Trophoblast cell (in vitro differentiated cells and primary cell): Measurements from ENCODE around the gene DCAF15.

Experiments
- DNase-seq, 2 donors: peaks; one replicate each; pipeline ENCODE4 v3.0.0-alpha.2; 2016
- H2AFZ ChIP-seq: 2 replicates; pipeline ENCODE4 v1.6.1; 2013; ENCODE audit warnings: low read length, moderate library complexity, mild to moderate bottlenecking; ENCODE audit not compliant: insufficient read depth, poor library complexity
- H2AK5ac ChIP-seq: 2 replicates; pipeline ENCODE4 v1.6.1; 2013; ENCODE audit warnings: mild to moderate bottlenecking, low read length
- H2BK120ac ChIP-seq: 2 replicates; pipeline ENCODE4 v1.6.1; 2013; ENCODE audit warnings: low read length, mild to moderate bottlenecking, moderate library complexity; ENCODE audit not compliant: insufficient read depth, poor library complexity
- H2BK12ac ChIP-seq: 2 replicates; pipeline ENCODE4 v1.6.1; 2013; ENCODE audit warnings: mild to moderate bottlenecking, low read length, moderate library complexity
- H2BK5ac ChIP-seq: 2 replicates; pipeline ENCODE4 v1.6.1; 2013; ENCODE audit warnings: low read length, low read depth, moderate library complexity, mild to moderate bottlenecking; ENCODE audit not compliant: poor library complexity
- H3K14ac ChIP-seq: 2 replicates; pipeline ENCODE4 v1.6.1; 2013; ENCODE audit warnings: mild to moderate bottlenecking, low read length
- H3K18ac ChIP-seq: 2 replicates; pipeline ENCODE4 v1.6.1; 2013; ENCODE audit warnings: mild to moderate bottlenecking, low read length
- H3K23ac ChIP-seq: 2 replicates; pipeline ENCODE4 v1.6.1; 2013; ENCODE audit warnings: low read length
- H3K27ac ChIP-seq: 2 replicates; pipeline ENCODE4 v1.5.1; 2013; ENCODE audit warnings: low read depth, mild to moderate bottlenecking, inconsistent platforms, low read length, moderate library complexity
- H3K27me3 ChIP-seq: 2 replicates; pipeline ENCODE4 v1.6.1; 2013; ENCODE audit warnings: inconsistent platforms, mild to moderate bottlenecking, low read length, moderate library complexity; ENCODE audit not compliant: insufficient read depth
- H3K36me3 ChIP-seq, 2 experiments: 1 replicate in 1 of 2; 2 replicates in 1 of 2; pipeline ENCODE4 v1.6.1; 2013; ENCODE audit warnings: low read length in 2 of 2, mild to moderate bottlenecking in 2 of 2, moderate library complexity in 1 of 2; ENCODE audit not compliant: insufficient read depth in 2 of 2, control insufficient read depth in 1 of 2
- H3K4ac ChIP-seq: 2 replicates; pipeline ENCODE4 v1.6.1; 2013; ENCODE audit warnings: low read depth, mild to moderate bottlenecking, low read length, moderate library complexity
- H3K4me1 ChIP-seq, 2 experiments: 1 replicate in 1 of 2; 2 replicates in 1 of 2; pipeline ENCODE4 v1.6.1; 2013; ENCODE audit warnings: low read length in 2 of 2, mild to moderate bottlenecking in 2 of 2, moderate library complexity in 1 of 2; ENCODE audit not compliant: insufficient read depth in 2 of 2, control insufficient read depth in 1 of 2
- H3K4me2 ChIP-seq: 2 replicates; pipeline ENCODE4 v1.6.1; 2013; ENCODE audit warnings: inconsistent platforms, mild to moderate bottlenecking, low read length, moderate library complexity
- H3K4me3 ChIP-seq: 2 replicates; pipeline ENCODE4 v1.5.1; 2013; ENCODE audit warnings: mild to moderate bottlenecking, low read depth, low read length, inconsistent platforms
- H3K79me1 ChIP-seq: one replicate; pipeline ENCODE4 v1.6.1; 2013; ENCODE audit warnings: low read length
- H3K79me2 ChIP-seq: 2 replicates; pipeline ENCODE4 v1.6.1; 2013; ENCODE audit warnings: low read length, mild to moderate bottlenecking; ENCODE audit not compliant: control insufficient read depth, insufficient read depth, poor library complexity
- H3K9ac ChIP-seq: 2 replicates; pipeline ENCODE4 v1.6.1; 2013; ENCODE audit warnings: mild to moderate bottlenecking, low read length
- H3K9me3 ChIP-seq: 2 replicates; pipeline ENCODE4 v1.6.1; 2013; ENCODE audit warnings: low read depth, mild to moderate bottlenecking, control low read depth, inconsistent platforms, low read length; ENCODE audit not compliant: insufficient read depth
- H4K12ac ChIP-seq: 2 replicates; pipeline ENCODE4 v1.6.1; 2013; ENCODE audit warnings: low read depth, mild to moderate bottlenecking, low read length, moderate library complexity
- H4K8ac ChIP-seq: 2 replicates; pipeline ENCODE4 v1.6.1; 2013; ENCODE audit warnings: low read depth, mild to moderate bottlenecking, low read length, moderate library complexity
- H4K91ac ChIP-seq: one replicate; pipeline ENCODE4 v1.6.1; 2013; ENCODE audit warnings: low read depth, mild to moderate bottlenecking, low read length, moderate library complexity
- WGBS: extraction: QIAGEN DNeasy Blood & Tissue Kit; methylation state at CpG from one replicate; pipeline ENCODE4 v1.1.7; 2013; ENCODE audit warnings: missing lambda C conversion rate; ENCODE audit not compliant: insufficient read length, insufficient coverage; ENCODE audit errors: extremely low coverage; 5-methylcytosine and 5-hydroxymethylcytosine counted together

The DCAF15 gene

GRCh38 chr19:13978351-13979243, 26.3 kb downstream of the DCAF15 start:
- peaks cover 13 to 27% of the 10 kb centered on the region in 2 experiments for H3K4me1 ChIP-seq
- peak overlapping the region; percentile 65 for H3K4me3 ChIP-seq
- peak overlapping the region; percentile 15 for H2BK5ac ChIP-seq
- H4K12ac ChIP-seq, result peak overlapping the region; percentile 64
- peak overlapping the region; percentile 79 for H4K8ac ChIP-seq
- peaks cover 4% of the 10 kb centered on the region for H3K79me1 ChIP-seq
- H3K23ac ChIP-seq, result no peak overlapping the region
- no CpG with 5 or more reads among the region's 74 CpGs for WGBS
- H2AK5ac ChIP-seq, result peak overlapping the region; percentile 93
- peaks cover 2% of the 10 kb centered on the region for H3K79me2 ChIP-seq
- peak overlapping the region; percentile 59 for H3K14ac ChIP-seq
- H2BK120ac ChIP-seq, result peak overlapping the region; percentile 64
- H3K36me3 ChIP-seq, result peaks cover 25 to 28% of the 10 kb centered on the region in 2 experiments
- peak overlapping the region; percentile 59 for H2AFZ ChIP-seq
- H3K9ac ChIP-seq, result no peak overlapping the region
- H3K18ac ChIP-seq, result peak overlapping the region; percentile 76
- H3K9me3 ChIP-seq, result peaks cover 2% of the 10 kb centered on the region
- peak overlapping the region; percentile 81 for H3K4me2 ChIP-seq
- H3K27ac ChIP-seq, result peak overlapping the region; percentile 32
- peak overlapping the region; percentile 48 for H2BK12ac ChIP-seq
- H3K27me3 ChIP-seq, result no peaks in the 10 kb centered on the region
- peak overlapping the region; percentile 75 for H4K91ac ChIP-seq
- H3K4ac ChIP-seq, result peak overlapping the region; percentile 48
- DNase-seq, result no peak

- Histone ChIP-seq H3K4me1 (peaks cover 13 to 27% of the 10 kb centered on the region in 2 experiments), H3K36me3 (peaks cover 25 to 28% of the 10 kb centered on the region in 2 experiments), H2AK5ac (no peak overlapping the region), H2BK5ac (peak overlapping the region; percentile 15), H3K9me3 (peaks cover 2% of the 10 kb centered on the region), H4K8ac (peak overlapping the region; percentile 65), H3K4ac (no peak overlapping the region), H4K12ac (peak overlapping the region; percentile 64), H4K91ac (peak overlapping the region; percentile 75), H3K27me3 (no peaks in the 10 kb centered on the region), H3K4me3 (no peak overlapping the region), H3K79me1 (peaks cover 4% of the 10 kb centered on the region), H3K4me2 (peak overlapping the region; percentile 81), H3K79me2 (peaks cover 2% of the 10 kb centered on the region), H3K18ac (peak overlapping the region; percentile 76), H3K14ac (peak overlapping the region; percentile 59), H2AFZ (peak overlapping the region; percentile 50), H3K9ac (no peak overlapping the region), H2BK12ac (no peak overlapping the region), H3K23ac (no peak overlapping the region), H2BK120ac (no peak overlapping the region), H3K27ac (peak overlapping the region; percentile 32)
- DNase-seq, result no peak
- no CpG with 5 or more reads among the region's 12 CpGs for WGBS
Measured at GRCh38 chr19:13979244-13979615, 26.9 kb downstream of the DCAF15 start.

- no peak overlapping the region for H2BK5ac ChIP-seq
- peaks cover 2% of the 10 kb centered on the region for H3K9me3 ChIP-seq
- H3K36me3 ChIP-seq, result peaks cover 25 to 28% of the 10 kb centered on the region in 2 experiments
- no peak overlapping the region for H3K4me3 ChIP-seq
- H2AFZ ChIP-seq, result no peak overlapping the region
- H3K4ac ChIP-seq, result no peak overlapping the region
- no peak for DNase-seq
- peaks cover 13 to 25% of the 10 kb centered on the region in 2 experiments for H3K4me1 ChIP-seq
- no peak overlapping the region for H4K8ac ChIP-seq
- no CpG with 5 or more reads among the region's 12 CpGs for WGBS
- no peak overlapping the region for H3K14ac ChIP-seq
- H3K27me3 ChIP-seq, result no peaks in the 10 kb centered on the region
- H2BK120ac ChIP-seq, result no peak overlapping the region
- H3K18ac ChIP-seq, result no peak overlapping the region
- no peak overlapping the region for H2BK12ac ChIP-seq
- H4K12ac ChIP-seq, result no peak overlapping the region
- peak overlapping the region; percentile 81 for H3K4me2 ChIP-seq
- H2AK5ac ChIP-seq, result no peak overlapping the region
- H3K9ac ChIP-seq, result no peak overlapping the region
- H3K79me2 ChIP-seq, result peaks cover 2% of the 10 kb centered on the region
- H3K27ac ChIP-seq, result no peak overlapping the region
- peak overlapping the region; percentile 21 for H4K91ac ChIP-seq
- no peak overlapping the region for H3K23ac ChIP-seq
- H3K79me1 ChIP-seq, result peaks cover 4% of the 10 kb centered on the region
Measured at GRCh38 chr19:13979686-13980085, 27.4 kb downstream of the DCAF15 start.

- Histone ChIP-seq H2AFZ (no peak overlapping the region), H3K36me3 (peaks cover 24 to 27% of the 10 kb centered on the region in 2 experiments), H3K79me1 (peaks cover 4% of the 10 kb centered on the region), H3K23ac (no peak overlapping the region), H2BK120ac (no peak overlapping the region), H4K91ac (no peak overlapping the region), H3K27me3 (no peaks in the 10 kb centered on the region), H4K8ac (no peak overlapping the region), H3K18ac (no peak overlapping the region), H3K4me1 (peaks cover 13 to 25% of the 10 kb centered on the region in 2 experiments), H3K4me3 (no peak overlapping the region), H3K14ac (no peak overlapping the region), H3K9ac (no peak overlapping the region), H2BK12ac (no peak overlapping the region), H4K12ac (no peak overlapping the region), H3K9me3 (peaks cover 2% of the 10 kb centered on the region), H3K4ac (no peak overlapping the region), H2AK5ac (no peak overlapping the region), H3K79me2 (peaks cover 2% of the 10 kb centered on the region), H3K27ac (no peak overlapping the region), H3K4me2 (no peak overlapping the region), H2BK5ac (no peak overlapping the region)
- DNase-seq, result no peak
- no CpG with 5 or more reads among the region's 15 CpGs for WGBS
Measured at GRCh38 chr19:13980340-13980739, 28.0 kb downstream of the DCAF15 start.
